DMS79 treated with DMSO at 0.1 percent for 48 hours (cell line): ENCODE measurements around the gene GALNT18.

Experiments
- DNase-seq: peaks from one replicate; lab custom pipeline; 2025; lab: John Stamatoyannopoulos, UW

The GALNT18 gene

GRCh38 chr11:11498195-11498594 lies 123.6 kb downstream of the GALNT18 start:
- DNase-seq: no peak

- DNase-seq: no peak
Measured at GRCh38 chr11:11496879-11497278, 124.9 kb downstream of the GALNT18 start.

GRCh38 chr11:11494348-11494747 lies 127.5 kb downstream of the GALNT18 start:
- DNase-seq: no peak

- DNase-seq: no peak
Measured at GRCh38 chr11:11493698-11494097, 128.1 kb downstream of the GALNT18 start.

GRCh38 chr11:11491589-11491988 lies 130.2 kb downstream of the GALNT18 start:
- DNase-seq: no peak

DNA sequence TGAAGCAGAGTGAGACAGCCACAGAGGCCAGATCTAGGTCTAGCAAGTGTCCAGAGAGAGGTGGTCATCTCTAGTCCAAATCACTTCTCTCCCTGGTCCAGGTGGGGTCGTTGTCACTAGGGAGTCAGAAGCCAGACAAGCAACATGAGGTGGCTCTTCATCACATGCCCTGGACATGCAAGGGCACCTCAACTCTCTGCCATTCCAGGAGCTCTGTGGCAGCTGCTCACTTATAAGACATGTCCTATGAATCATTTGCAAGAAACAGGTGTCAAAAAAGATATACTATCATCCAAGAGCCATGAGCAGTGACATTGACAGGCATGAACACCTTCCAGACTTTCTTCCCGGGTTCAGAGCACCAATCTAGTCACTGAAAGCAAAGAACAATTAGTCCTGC lies 130.8 kb downstream of the GALNT18 start:
- no peak for DNase-seq

DNA sequence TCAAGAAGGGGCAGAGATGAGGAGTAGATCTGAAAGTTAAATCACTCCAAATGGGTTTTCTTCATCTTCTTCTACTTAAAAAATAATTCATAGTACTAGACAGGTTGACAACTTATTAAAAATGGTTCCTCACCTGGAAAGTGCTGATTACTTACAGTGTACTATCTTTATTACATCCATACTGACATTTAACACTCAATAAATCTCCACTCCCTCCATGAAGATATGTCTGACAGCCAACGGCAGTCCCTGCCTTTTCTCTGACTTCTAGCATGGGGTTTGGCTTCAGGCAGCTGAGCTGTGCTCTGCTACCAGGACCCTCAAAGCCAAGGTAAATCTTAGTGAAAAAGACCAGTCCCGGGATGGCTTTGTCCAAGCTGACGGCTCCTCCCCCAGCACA lies 135.4 kb downstream of the GALNT18 start:
- no peak for DNase-seq

DNA sequence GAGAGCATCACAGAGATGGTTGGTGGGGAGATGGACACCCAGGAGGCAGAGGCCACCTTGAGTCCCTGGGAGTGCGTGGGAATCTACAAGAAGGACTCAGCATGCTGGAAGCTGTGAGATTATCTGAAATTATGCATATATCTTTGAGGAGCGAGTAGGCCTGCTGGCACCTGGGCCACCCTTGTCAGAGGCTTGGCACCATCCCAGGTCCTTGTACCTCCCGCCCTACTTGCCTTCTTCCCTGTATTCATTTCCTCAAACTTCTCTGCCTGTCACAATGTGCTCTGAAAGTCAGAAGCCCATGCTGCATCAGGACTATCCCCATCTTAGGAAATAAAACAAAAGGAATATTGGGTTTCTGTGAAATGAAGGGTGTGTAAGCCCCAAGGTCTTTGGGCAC lies 135.8 kb downstream of the GALNT18 start:
- peak; percentile 84 for DNase-seq

GRCh38 chr11:11483627-11484026 lies 138.2 kb downstream of the GALNT18 start:
- no peak for DNase-seq

GRCh38 chr11:11482730-11483129 lies 139.1 kb downstream of the GALNT18 start:
- DNase-seq: no peak

- no peak for DNase-seq
Measured at GRCh38 chr11:11481371-11481770, 140.4 kb downstream of the GALNT18 start.

GRCh38 chr11:11480971-11481370 lies 140.8 kb downstream of the GALNT18 start:
- DNase-seq: no peak

DNA sequence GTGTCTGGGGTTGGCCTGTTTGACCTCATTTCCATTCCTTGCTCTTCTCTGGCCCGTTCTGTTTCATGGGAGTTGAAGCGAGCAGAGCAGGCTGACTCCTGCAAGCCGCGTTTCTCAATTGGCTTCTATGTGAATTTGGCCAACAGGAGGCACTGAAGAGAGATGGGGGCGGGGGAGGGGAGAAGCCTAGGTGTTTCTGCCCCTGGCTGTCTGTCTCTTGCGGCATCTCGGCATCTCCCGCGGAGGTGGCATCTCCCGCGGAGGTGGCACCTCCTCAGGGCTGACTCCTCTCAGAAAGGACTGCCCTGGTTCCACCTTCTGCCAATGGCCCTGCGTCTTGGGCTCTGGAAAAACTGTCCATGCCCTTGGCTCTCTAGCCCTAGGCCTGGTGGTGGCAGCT lies 143.1 kb downstream of the GALNT18 start:
- no peak for DNase-seq

- DNase-seq: no peak
Measured at GRCh38 chr11:11477695-11478420, 143.9 kb downstream of the GALNT18 start.

DNA sequence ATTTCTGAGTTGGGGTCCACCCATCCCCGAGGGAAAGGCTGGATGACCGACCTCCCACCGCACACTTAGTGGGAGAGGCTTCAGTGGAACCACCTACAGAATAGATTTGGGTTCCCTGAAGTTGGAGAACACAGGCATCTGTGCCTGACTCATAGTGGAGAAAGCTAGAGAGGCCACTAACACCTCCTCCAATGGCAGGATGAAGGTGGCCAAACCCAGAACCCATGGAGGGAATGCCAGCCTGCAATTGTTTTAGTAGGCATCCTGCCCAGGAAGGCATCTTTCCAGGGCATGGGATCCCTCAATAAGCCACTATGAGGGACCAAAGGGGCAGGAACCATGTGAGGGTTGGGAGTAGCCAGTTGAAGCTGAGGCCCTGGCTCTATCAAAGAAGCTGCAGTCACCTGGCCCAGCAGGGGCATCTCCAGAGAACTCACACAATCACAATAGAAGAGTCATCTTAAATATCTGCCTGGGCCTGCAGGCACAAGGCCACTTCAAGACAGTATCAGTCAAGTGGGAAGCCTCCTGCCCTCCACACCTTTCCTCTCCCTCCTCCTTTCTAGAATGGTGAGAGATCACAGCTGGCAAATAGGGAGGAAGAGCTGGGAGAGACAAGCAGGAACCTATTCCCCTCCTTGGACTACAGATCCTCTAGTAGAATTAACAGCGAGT lies 144.7 kb downstream of the GALNT18 start:
- DNase-seq: peak; percentile 54

DNA sequence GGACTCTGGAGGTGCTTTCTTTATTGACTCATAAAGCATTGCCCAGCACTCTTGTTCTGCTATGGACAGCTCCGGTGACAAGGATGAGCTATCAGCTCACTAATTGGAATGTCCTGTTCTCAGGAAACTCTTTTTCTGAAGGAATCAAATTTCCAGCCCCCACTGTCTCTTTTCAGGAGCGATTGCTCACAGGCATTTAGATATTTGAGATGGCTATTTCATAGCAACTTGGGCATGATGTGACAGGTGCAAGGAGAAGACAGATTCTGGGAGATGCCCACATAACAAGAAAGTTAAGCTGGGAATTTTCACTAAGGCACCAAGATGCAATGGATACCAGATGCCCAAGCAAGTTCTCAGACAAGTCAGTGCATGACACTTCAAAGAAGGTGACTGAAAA lies 145.3 kb downstream of the GALNT18 start:
- DNase-seq: peak; percentile 65

- peak; percentile 75 for DNase-seq
Measured at GRCh38 chr11:11472106-11472505, 149.7 kb downstream of the GALNT18 start.

GRCh38 chr11:11471201-11471600 lies 150.6 kb downstream of the GALNT18 start:
- no peak for DNase-seq

GRCh38 chr11:11468954-11469353 lies 152.9 kb downstream of the GALNT18 start:
- no peak for DNase-seq

GRCh38 chr11:11467312-11467711 lies 154.5 kb downstream of the GALNT18 start:
- no peak for DNase-seq

GRCh38 chr11:11464555-11464954 lies 157.2 kb downstream of the GALNT18 start:
- no peak for DNase-seq

GRCh38 chr11:11463405-11463804 lies 158.4 kb downstream of the GALNT18 start:
- DNase-seq: peak; percentile 62

DNA sequence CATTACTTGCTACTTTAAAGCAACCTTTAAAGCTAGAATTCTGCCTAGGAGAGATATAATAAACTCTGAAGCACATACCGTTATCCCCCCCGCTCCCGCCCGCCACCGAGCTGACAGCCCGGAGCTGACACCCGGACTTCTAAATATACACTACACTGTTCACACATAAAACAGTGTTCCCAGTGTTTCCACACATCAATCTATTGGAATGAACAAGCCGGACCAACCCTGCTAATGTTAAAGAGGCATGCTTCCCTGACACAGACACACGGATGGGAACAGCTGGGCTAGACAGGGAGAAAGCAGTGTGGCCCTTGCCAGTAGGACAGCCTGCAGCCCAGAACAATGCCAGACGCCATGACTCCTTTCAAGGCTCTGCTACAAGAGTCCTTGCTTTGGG lies 160.3 kb downstream of the GALNT18 start:
- DNase-seq: no peak

- no peak for DNase-seq
Measured at GRCh38 chr11:11459578-11459977, 162.2 kb downstream of the GALNT18 start.
